Hair follicular keratinocyte (primary cell): Measurements from ENCODE around the gene FASN. TPM values are rescaled to one million over a fixed set of nuclear protein-coding genes. Genes with fewer than 3 reads are reported as not detected.

Experiments
- total RNA-seq: library from RNA; depleted of rRNA; stranded (reverse); fragments of >200 nt; gene quantifications from 2 replicates; pipeline ENCODE4 v1.2.3, GENCODE V29; 2015

FASN gene
- total RNA-seq, result 292 and 401 TPM in 2 replicates

GRCh38 chr17:82098169-82098938, at the start of gene FASN:
TSS of gene FASN (minus strand) at chr17:82098236. CDS start at chr17:82096445, 1,791 bp downstream.

GRCh38 chr17:82065638-82066303, 32.3 kb downstream of the FASN start, which contains the start of gene DUS1L:
TSS of gene DUS1L (minus strand) at chr17:82065804. CDS start at chr17:82065059, 745 bp downstream.

GRCh38 chr17:82051776-82052637, 46.0 kb downstream of the FASN start, which contains the start of the genes GPS1 and RFNG:
TSS of gene GPS1 (plus strand) at chr17:82051898. CDS start at chr17:82051932, 34 bp downstream.
TSS of gene RFNG (minus strand) at chr17:82051811. CDS start at chr17:82051766, 45 bp downstream.

GRCh38 chr17:82037092-82037888, 60.7 kb downstream of the FASN start, which contains the start of gene DCXR:
TSS of gene DCXR (minus strand) at chr17:82037697. CDS start at chr17:82037682, 15 bp downstream.

GRCh38 chr17:82031303-82031884, 66.6 kb downstream of the FASN start, which contains the start of gene RAC3:
TSS of gene RAC3 (plus strand) at chr17:82031678. CDS start at chr17:82031762, 84 bp downstream.

Other genes with a start within 250 kb of the FASN start
- gene P4HB, start 237.7 kb downstream of the FASN start, total RNA-seq, result 1,696 and 1,977 TPM in 2 replicates
- 274 and 312 TPM in 2 replicates for gene ARHGDIA, start 226.9 kb downstream of the FASN start, total RNA-seq
- 109 and 236 TPM in 2 replicates for gene ALYREF, start 206.7 kb downstream of the FASN start, total RNA-seq
- gene ANAPC11, start 206.5 kb downstream of the FASN start, total RNA-seq, result 256 and 274 TPM in 2 replicates
- gene NPB, start 196.0 kb downstream of the FASN start, total RNA-seq, result 3.4 and 3.6 TPM in 2 replicates
- gene PCYT2, start 186.8 kb downstream of the FASN start, total RNA-seq, result 74.0 and 100 TPM in 2 replicates
- gene SIRT7, start 180.1 kb downstream of the FASN start, total RNA-seq, result 14.7 and 22.4 TPM in 2 replicates
- 10.7 and 15.5 TPM in 2 replicates for gene MAFG, start 170.5 kb downstream of the FASN start, total RNA-seq
- 97.9 and 121 TPM in 2 replicates for gene PYCR1, start 160.9 kb downstream of the FASN start, total RNA-seq
- not detected in 2 replicates for gene MYADML2, start 151.0 kb downstream of the FASN start, total RNA-seq
- gene NOTUM, start 137.0 kb downstream of the FASN start, total RNA-seq, result not detected in 2 replicates
- 10.5 and 11.1 TPM in 2 replicates for gene ASPSCR1, start 120.6 kb downstream of the FASN start, total RNA-seq
- 69.0 and 245 TPM in 2 replicates for gene CENPX, start 75.4 kb downstream of the FASN start, total RNA-seq
- 6.7 and 20.9 TPM in 2 replicates for gene LRRC45, start 74.9 kb downstream of the FASN start, total RNA-seq
- gene RAC3, start 66.6 kb downstream of the FASN start, total RNA-seq, result 46.6 and 47.7 TPM in 2 replicates
- 118 and 135 TPM in 2 replicates for gene DCXR, start 60.5 kb downstream of the FASN start, total RNA-seq
- gene RFNG, start 46.4 kb downstream of the FASN start, total RNA-seq, result 46.4 and 50.3 TPM in 2 replicates
- gene GPS1, start 46.3 kb downstream of the FASN start, total RNA-seq, result 96.7 and 124 TPM in 2 replicates
- 68.9 and 80.2 TPM in 2 replicates for gene DUS1L, start 32.4 kb downstream of the FASN start, total RNA-seq
- 9.4 and 13.4 TPM in 2 replicates for gene CCDC57, start 114.6 kb upstream of the FASN start, total RNA-seq
- gene SLC16A3, start 130.8 kb upstream of the FASN start, total RNA-seq, result 166 and 252 TPM in 2 replicates
- gene CSNK1D, start 175.5 kb upstream of the FASN start, total RNA-seq, result 35.0 and 53.3 TPM in 2 replicates
- gene CD7, start 219.4 kb upstream of the FASN start, total RNA-seq, result not detected in 2 replicates
- gene SECTM1, start 235.5 kb upstream of the FASN start, total RNA-seq, result 6.3 and 11.7 TPM in 2 replicates